Stomach smooth muscle (tissue), 2 donors: ENCODE data around the gene FBXW8.
A peak's percentile ranks its signal among the peaks of the same experiment; 100 is the strongest.

Experiments used
- H3K27ac ChIP-seq: one replicate; pipeline ENCODE4 v1.7.0; 2013; ENCODE audit warnings: mild to moderate bottlenecking, low read length, inconsistent platforms
- H3K27me3 ChIP-seq, 2 donors: one replicate each; pipeline ENCODE4 v1.7.0; 2013; ENCODE audit warnings: low read length in 2 of 2; ENCODE audit not compliant: insufficient read depth in 2 of 2, control insufficient read depth in 1 of 2
- H3K36me3 ChIP-seq, 2 donors: one replicate each; pipeline ENCODE4 v1.7.0; 2013; ENCODE audit warnings: low read length in 2 of 2; ENCODE audit not compliant: control insufficient read depth in 2 of 2, insufficient read depth in 2 of 2
- H3K4me1 ChIP-seq: one replicate; pipeline ENCODE4 v1.7.0; 2013; ENCODE audit warnings: low read length; ENCODE audit not compliant: control insufficient read depth, insufficient read depth
- H3K4me3 ChIP-seq, 2 donors: one replicate each; pipeline ENCODE4 v1.7.0; 2013; ENCODE audit warnings: low read length in 2 of 2
- H3K9ac ChIP-seq, 2 donors: one replicate each; pipeline ENCODE4 v1.7.0; 2013; ENCODE audit warnings: low read length in 2 of 2, mild to moderate bottlenecking in 1 of 2
- H3K9me3 ChIP-seq, 2 donors: one replicate each; pipeline ENCODE4 v1.7.0; 2013; ENCODE audit warnings: low read length in 2 of 2; ENCODE audit not compliant: control insufficient read depth in 2 of 2
- donor health status: healthy.
- donor health status: Pancreatic carcinoma.

FBXW8 gene

DNA sequence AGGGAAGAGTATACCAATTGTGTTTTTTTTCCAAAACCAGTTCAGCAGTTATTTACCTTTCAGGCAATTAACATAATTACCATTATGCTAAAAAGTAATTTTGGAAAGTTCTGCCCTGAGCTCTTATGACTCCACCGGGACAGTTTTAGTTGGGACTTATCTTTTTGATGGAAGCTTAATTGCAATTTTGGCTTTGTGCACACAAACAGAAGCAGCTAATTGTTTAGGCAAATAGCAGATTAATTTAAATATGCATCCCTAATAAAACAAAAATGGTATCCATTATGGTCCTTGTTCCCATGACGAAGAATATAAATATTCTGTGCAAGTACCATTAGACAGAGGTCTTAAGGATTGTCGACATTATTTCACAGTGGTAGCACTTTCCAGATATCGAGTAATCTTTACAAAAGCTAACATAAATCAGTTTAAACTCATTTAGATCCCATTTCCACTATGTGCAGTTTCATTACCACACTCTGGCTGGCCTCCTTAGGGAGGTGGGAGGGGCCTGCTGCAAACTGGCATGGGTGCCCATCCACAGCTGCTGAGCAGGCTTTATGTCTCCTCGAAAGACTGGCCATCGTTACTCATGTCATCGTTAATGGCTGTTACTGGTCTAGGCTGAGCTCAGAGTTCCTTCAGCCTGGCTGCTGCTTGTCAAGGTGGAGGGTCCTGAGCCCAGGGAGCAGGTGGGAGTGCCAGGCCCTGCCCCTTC lies 68.2 kb downstream of the FBXW8 start:
- Histone ChIP-seq H3K27me3 (no peaks in the 10 kb centered on the region), H3K9me3 (no peaks in the 10 kb centered on the region), H3K4me3 (no peak overlapping the region), H3K9ac (no peak overlapping the region), H3K36me3 (peaks cover 0 to under 1% of the 10 kb centered on the region in 2 donors), H3K27ac (no peak overlapping the region), H3K4me1 (no peaks in the 10 kb centered on the region)

DNA sequence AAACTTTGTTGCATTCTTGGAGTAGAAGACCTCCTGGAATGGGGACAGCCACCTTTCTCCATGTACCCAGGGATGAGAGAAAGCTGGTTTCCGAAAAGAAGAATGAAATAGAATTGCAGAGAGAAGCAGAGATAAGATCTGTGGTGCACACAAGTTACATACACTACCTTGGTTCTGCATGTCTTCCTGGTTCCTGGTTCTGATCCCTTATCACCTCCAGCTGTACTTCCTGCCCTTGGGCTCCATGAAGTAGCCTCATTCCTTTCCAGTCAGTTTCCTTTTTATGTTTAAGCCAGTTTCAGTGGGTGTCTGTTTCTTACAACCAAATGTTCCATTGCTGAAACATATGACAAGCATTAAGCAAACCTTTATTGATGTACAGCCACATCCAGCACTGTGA lies 69.3 kb downstream of the FBXW8 start:
- Histone ChIP-seq H3K9ac (no peak overlapping the region), H3K36me3 (no peaks in the 10 kb centered on the region), H3K27ac (no peak overlapping the region), H3K9me3 (no peaks in the 10 kb centered on the region), H3K4me1 (no peaks in the 10 kb centered on the region), H3K4me3 (no peak overlapping the region), H3K27me3 (no peaks in the 10 kb centered on the region)

DNA sequence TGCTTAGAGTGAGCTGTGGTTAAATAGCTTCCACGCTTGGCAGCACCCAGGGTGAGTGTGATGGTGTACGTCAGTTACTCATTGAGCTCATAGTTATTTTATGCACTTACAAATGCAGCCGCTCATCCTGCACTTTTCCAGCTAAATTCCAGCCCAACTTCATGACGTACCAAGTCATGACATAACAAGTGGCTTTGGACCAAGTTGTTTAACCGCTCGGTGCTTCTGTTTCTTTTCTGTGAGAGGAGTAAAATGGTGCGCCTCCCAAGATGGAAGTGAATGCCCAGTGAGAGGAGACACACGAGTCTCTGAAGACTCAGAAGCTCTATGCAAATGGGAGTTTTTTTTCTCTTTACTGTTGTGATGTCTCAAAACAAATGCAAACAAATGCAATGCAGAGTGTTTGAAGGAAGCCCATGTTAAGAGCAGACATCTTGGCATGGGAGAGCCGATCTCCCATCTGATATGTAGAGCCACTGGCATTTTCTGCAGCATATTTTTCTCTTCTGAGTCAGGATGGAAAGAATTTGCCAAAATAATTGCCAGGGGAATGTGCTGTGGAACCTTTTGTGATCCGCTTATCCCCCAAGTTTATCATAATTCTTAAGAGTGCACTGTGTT lies 72.2 kb downstream of the FBXW8 start:
- Histone ChIP-seq H3K9ac (no peak overlapping the region), H3K27me3 (no peaks in the 10 kb centered on the region), H3K36me3 (peaks cover 0 to 7% of the 10 kb centered on the region in 2 donors), H3K4me3 (peak overlapping the region; percentile 32 to 54), H3K27ac (peak overlapping the region; percentile 62), H3K9me3 (no peaks in the 10 kb centered on the region), H3K4me1 (no peaks in the 10 kb centered on the region)

DNA sequence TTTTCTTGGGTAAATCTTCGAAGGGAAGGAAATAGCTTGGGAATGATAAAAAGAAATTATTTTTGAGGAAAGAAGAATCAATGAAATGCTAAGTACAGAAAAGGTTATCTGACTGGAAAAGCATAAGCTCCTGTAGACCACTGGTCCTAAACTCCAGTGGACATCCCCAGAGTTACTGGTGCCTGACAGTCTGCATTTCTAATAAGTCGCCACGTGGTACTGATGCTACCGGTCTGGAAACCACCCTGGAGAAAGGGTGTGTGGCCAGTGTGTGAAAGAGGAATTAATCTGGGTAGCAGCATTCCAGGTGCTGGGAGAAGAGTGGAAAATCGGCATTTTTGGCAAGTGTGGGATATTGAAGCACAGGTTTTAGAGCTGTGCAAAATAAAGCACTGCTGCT lies 73.3 kb downstream of the FBXW8 start:
- peaks cover 1 to 13% of the 10 kb centered on the region in 2 donors for H3K36me3 ChIP-seq
- H3K9ac ChIP-seq = no peak overlapping the region
- H3K9me3 ChIP-seq = no peaks in the 10 kb centered on the region
- no peaks in the 10 kb centered on the region for H3K4me1 ChIP-seq
- no peaks in the 10 kb centered on the region for H3K27me3 ChIP-seq
- no peak overlapping the region for H3K27ac ChIP-seq
- no peak overlapping the region for H3K4me3 ChIP-seq

DNA sequence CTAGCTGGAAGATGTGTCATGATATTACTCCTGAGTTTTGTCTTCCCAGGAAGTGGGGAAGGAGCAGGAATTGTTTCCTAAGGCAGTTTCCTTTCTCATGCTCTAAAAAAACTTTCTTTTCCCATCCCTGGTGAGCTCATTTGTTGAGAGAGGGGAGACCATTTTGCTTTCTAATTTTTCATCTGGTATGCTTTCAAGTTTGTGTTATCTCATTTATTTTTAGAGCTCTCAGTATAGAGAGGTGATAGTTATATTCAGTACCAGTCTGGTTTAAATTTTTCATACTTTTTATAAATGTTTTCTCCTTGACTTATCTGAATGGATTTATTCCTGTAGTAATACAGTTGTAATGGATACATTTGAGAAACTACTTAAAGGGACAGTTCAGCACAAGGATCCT lies 79.6 kb downstream of the FBXW8 start:
- Histone ChIP-seq H3K27me3 (no peaks in the 10 kb centered on the region), H3K9ac (no peak overlapping the region), H3K9me3 (no peaks in the 10 kb centered on the region), H3K4me1 (no peaks in the 10 kb centered on the region), H3K27ac (no peak overlapping the region), H3K36me3 (peaks cover 11 to 29% of the 10 kb centered on the region in 2 donors), H3K4me3 (no peak overlapping the region)

DNA sequence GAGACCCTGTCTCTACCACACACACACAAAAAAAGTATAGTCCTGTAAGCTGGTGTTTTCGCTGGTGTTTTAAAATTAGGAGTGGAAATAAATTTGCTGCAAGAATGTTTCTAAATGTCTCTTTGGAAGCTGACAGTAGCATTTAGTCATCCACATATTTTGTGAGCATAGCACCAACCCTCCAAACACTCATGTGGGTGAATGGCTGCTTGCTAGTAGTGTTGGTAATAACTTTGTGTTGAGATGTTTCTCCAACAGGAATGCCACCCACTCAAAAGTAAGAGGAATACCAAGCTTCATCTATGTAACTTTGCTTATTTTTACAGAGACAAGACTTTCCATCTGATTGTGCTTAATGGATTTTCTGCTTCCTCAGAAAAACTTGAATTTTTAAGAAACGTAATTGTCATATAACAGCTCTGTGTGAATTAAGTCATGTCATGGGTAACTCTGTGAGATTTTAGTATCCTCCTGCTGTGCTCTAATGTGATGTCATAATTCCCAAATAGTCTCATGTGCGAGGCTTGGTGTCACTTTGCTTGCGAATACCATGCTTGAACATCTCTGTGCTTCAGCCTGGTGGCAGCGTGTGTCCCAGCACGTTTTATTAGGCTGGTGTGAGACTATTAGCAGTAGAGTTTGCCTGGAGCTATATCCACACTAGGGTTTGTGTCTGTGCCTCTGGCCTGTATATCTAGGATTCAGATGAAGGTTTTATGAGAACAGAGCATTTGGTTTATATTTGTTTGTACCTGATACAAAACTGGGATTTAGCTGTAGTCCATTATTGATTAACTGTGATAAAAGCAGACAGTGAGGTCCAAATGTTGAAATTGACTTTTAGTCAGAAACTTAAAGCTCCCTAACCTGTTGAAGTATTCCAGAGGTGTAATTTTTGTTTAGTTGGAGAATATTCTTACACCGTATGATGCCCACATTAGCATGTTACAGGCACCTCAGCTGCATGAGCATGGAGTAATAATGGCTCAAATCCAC lies 80.5 kb downstream of the FBXW8 start:
- Histone ChIP-seq H3K27me3 (no peaks in the 10 kb centered on the region), H3K4me3 (no peak overlapping the region), H3K27ac (no peak overlapping the region), H3K9ac (no peak overlapping the region), H3K4me1 (no peaks in the 10 kb centered on the region), H3K36me3 (peaks cover 13 to 29% of the 10 kb centered on the region in 2 donors), H3K9me3 (no peaks in the 10 kb centered on the region)

DNA sequence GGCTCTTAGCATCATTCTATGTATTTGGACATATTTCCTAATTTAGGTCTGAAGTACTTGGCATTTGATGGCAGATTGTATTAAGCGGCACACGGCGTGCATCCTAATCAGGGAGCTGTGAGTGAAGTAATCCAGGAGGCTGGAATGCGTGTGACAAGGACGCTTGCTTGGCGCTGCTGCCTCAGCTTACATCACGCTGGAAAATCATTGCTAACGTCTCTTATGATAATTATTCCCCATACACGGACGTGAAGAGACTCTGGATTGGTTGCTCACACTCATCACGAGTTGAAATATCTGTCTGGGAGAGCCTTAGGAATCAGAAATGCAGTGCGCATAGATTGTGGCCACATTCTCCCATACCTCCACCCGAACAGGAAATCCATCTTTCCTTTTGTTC lies 85.3 kb downstream of the FBXW8 start:
- H3K4me1 ChIP-seq = no peaks in the 10 kb centered on the region
- H3K9ac ChIP-seq = no peak overlapping the region
- no peak overlapping the region for H3K27ac ChIP-seq
- H3K36me3 ChIP-seq = peaks cover 3 to 12% of the 10 kb centered on the region in 2 donors
- H3K9me3 ChIP-seq = no peaks in the 10 kb centered on the region
- no peaks in the 10 kb centered on the region for H3K27me3 ChIP-seq
- H3K4me3 ChIP-seq = no peak overlapping the region

DNA sequence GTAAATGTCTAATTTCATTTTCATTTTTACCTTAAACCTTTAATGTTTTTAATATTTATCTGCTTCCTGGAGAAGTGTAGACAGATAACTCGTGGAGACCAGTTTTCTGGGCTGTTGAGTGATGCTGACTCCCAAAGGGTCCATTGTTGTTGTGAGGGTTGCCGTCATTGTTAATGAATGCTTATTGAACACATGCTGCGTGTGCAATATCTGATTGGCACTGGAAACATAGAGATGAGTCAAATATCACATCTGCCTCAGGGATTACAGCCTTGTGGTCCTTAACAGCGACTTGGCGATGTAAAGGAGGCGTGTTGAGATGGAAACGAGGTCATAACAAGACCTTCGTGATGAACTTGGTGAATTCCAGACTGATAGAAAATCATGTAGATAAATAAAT lies 85.9 kb downstream of the FBXW8 start:
- no peak overlapping the region for H3K27ac ChIP-seq
- H3K4me3 ChIP-seq = no peak overlapping the region
- peaks cover 3 to 12% of the 10 kb centered on the region in 2 donors for H3K36me3 ChIP-seq
- H3K4me1 ChIP-seq = no peaks in the 10 kb centered on the region
- no peaks in the 10 kb centered on the region for H3K9me3 ChIP-seq
- H3K9ac ChIP-seq = no peak overlapping the region
- H3K27me3 ChIP-seq = no peaks in the 10 kb centered on the region

DNA sequence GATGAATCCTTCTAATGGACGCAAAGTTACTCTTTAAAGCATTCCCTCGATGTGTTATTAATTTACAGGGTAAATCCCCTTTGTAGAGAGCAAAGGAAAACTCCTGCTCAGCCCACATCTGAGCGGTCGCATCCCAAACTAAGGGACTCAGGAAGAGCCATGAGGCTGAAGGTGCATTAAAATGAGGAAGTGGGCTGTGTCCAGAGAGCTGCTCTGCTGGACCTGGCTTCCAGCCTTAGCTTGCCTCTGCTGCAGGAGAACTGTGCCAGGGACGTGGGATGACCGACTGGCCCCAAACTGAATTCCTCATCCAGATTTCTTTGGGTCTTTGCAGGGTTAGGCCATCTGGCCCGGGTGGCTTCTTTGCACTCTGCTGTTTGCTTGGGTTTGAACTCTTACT lies 88.3 kb downstream of the FBXW8 start:
- Histone ChIP-seq H3K27me3 (no peaks in the 10 kb centered on the region), H3K27ac (no peak overlapping the region), H3K9ac (no peak overlapping the region), H3K4me1 (no peaks in the 10 kb centered on the region), H3K9me3 (no peaks in the 10 kb centered on the region), H3K36me3 (peaks cover 3 to 18% of the 10 kb centered on the region in 2 donors), H3K4me3 (no peak overlapping the region)

DNA sequence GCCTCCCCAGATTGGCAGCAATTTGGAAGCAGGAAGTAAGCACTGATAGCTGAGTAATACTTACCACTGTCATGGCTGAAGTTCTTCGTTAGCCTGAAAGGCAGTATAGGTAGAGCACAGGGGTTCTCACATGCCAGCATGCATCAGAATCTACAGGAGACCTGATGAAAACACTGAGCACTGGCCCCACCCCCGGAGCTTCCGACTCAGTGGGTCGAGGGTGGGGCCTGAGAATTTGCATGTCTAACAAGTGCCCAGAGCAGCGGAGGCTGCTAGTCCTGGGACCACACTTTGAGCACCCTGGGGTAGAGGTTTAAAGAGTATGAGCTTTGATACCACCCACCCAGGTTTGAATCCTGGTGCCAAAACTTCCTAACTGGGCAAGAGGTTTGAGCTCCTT lies 89.6 kb downstream of the FBXW8 start:
- Histone ChIP-seq H3K4me1 (no peaks in the 10 kb centered on the region), H3K27ac (no peak overlapping the region), H3K27me3 (no peaks in the 10 kb centered on the region), H3K36me3 (peaks cover 8 to 23% of the 10 kb centered on the region in 2 donors), H3K9ac (no peak overlapping the region), H3K9me3 (no peaks in the 10 kb centered on the region), H3K4me3 (no peak overlapping the region)
